GM19035 (cell line): ENCODE results near the gene MYO3B.

Experiments
- ATAC-seq: cut with Tn5 transposase; IDR thresholded peaks from one replicate; pipeline ENCODE4 v1.9.1; 2021; ENCODE audit not compliant: unreplicated experiment

Gene MYO3B

GRCh38 chr2:170177950-170178781 is at the start of gene MYO3B:
TSS of gene MYO3B (plus strand) at chr2:170178147. CDS start at chr2:170178288, 141 bp downstream.
- ATAC-seq = peak; percentile 43

GRCh38 chr2:170139276-170139967 is 38.5 kb upstream of the MYO3B start:
- no peak for ATAC-seq

- no peak for ATAC-seq
These were observed 37.4 kb upstream of the MYO3B start for GRCh38 chr2:170140561-170140960.

GRCh38 chr2:170141865-170142264 is 36.1 kb upstream of the MYO3B start:
- peak; percentile 52 for ATAC-seq

- no peak for ATAC-seq
These were observed 35.4 kb upstream of the MYO3B start for GRCh38 chr2:170142502-170142901.

GRCh38 chr2:170143045-170143717 is 34.8 kb upstream of the MYO3B start:
- ATAC-seq = no peak

- no peak for ATAC-seq
These were observed 33.2 kb upstream of the MYO3B start for GRCh38 chr2:170144761-170145160.

GRCh38 chr2:170145191-170145590 is 32.8 kb upstream of the MYO3B start:
- ATAC-seq = no peak

GRCh38 chr2:170145675-170146432 is 32.1 kb upstream of the MYO3B start:
- no peak for ATAC-seq

- no peak for ATAC-seq
These were observed 31.2 kb upstream of the MYO3B start for GRCh38 chr2:170146784-170147183.

GRCh38 chr2:170147576-170147975 is 30.4 kb upstream of the MYO3B start:
- ATAC-seq = no peak

- no peak for ATAC-seq
These were observed 29.8 kb upstream of the MYO3B start for GRCh38 chr2:170148161-170148560.

GRCh38 chr2:170152421-170152820 is 25.5 kb upstream of the MYO3B start:
- no peak for ATAC-seq

- no peak for ATAC-seq
These were observed 22.8 kb upstream of the MYO3B start for GRCh38 chr2:170155022-170155722.

GRCh38 chr2:170155723-170156253 is 22.2 kb upstream of the MYO3B start:
- ATAC-seq = no peak

- no peak for ATAC-seq
These were observed 21.4 kb upstream of the MYO3B start for GRCh38 chr2:170156592-170156991.

GRCh38 chr2:170157025-170157684 is 20.8 kb upstream of the MYO3B start:
- ATAC-seq = no peak

- ATAC-seq = no peak
These were observed 18.9 kb upstream of the MYO3B start for GRCh38 chr2:170159060-170159459.

GRCh38 chr2:170161516-170162270 is 16.3 kb upstream of the MYO3B start:
- ATAC-seq = no peak
